Astrocyte (in vitro differentiated cells and primary cell): Measurements from ENCODE around the gene GMFB. TPM values are rescaled to one million over a fixed set of nuclear protein-coding genes. Genes with fewer than 3 reads are reported as not detected.

Experiments
- DNase-seq: peaks from one replicate; pipeline ENCODE4 v3.0.0-alpha.2; 2010; ENCODE audit warnings: low read depth
- FAIRE-seq: peaks from 2 replicates; lab custom pipeline; 2011; peaks lifted over from hg19 to GRCh38; lab: Jason Lieb, UNC
- H2AFZ ChIP-seq: 2 replicates; pipeline ENCODE4 v1.6.0; 2012; ENCODE audit warnings: low read depth, low read length, inconsistent platforms
- H3K27ac ChIP-seq: 2 replicates; pipeline ENCODE4 v1.5.1; 2011; ENCODE audit warnings: low read depth, low read length, inconsistent platforms
- H3K27me3 ChIP-seq: 2 replicates; pipeline ENCODE4 v1.6.0; 2011; ENCODE audit warnings: low read length, inconsistent platforms; ENCODE audit not compliant: insufficient read depth
- H3K36me3 ChIP-seq: 2 replicates; pipeline ENCODE4 v1.5.1; 2011; ENCODE audit warnings: low read length, inconsistent platforms; ENCODE audit not compliant: insufficient read depth
- H3K4me1 ChIP-seq: 2 replicates; pipeline ENCODE4 v1.5.1; 2011; ENCODE audit warnings: low read length, inconsistent platforms; ENCODE audit not compliant: insufficient read depth
- H3K4me2 ChIP-seq: 2 replicates; pipeline ENCODE4 v1.6.0; 2012; ENCODE audit warnings: low read length, inconsistent platforms
- H3K4me3 ChIP-seq: 2 replicates; pipeline ENCODE4 v1.5.1; 2011; ENCODE audit warnings: low read depth, mild to moderate bottlenecking, low read length, inconsistent platforms; ENCODE audit not compliant: insufficient read depth
- H3K79me2 ChIP-seq: 2 replicates; pipeline ENCODE4 v1.6.0; 2012; ENCODE audit warnings: mild to moderate bottlenecking, low read length, inconsistent platforms; ENCODE audit not compliant: insufficient read depth
- H3K9ac ChIP-seq: 2 replicates; pipeline ENCODE4 v1.6.0; 2012; ENCODE audit warnings: mild to moderate bottlenecking, low read length, inconsistent platforms
- H3K9me3 ChIP-seq: 2 replicates; pipeline ENCODE4 v1.5.1; 2012; ENCODE audit warnings: low read depth, mild to moderate bottlenecking, low read length, inconsistent platforms; ENCODE audit not compliant: insufficient read depth
- H4K20me1 ChIP-seq: 2 replicates; pipeline ENCODE4 v1.6.0; 2012; ENCODE audit warnings: low read length, inconsistent platforms; ENCODE audit not compliant: insufficient read depth
- H3K27ac Mint-ChIP-seq: one replicate; pipeline ENCODE4 v1.8.0; 2021; ENCODE audit warnings: mild to moderate bottlenecking, mixed read lengths; ENCODE audit not compliant: unreplicated experiment
- H3K27me3 Mint-ChIP-seq: one replicate; pipeline ENCODE4 v1.8.0; 2021; ENCODE audit warnings: low read depth, mixed read lengths; ENCODE audit not compliant: unreplicated experiment
- H3K36me3 Mint-ChIP-seq: one replicate; pipeline ENCODE4 v1.8.0; 2021; ENCODE audit warnings: low read depth, mixed read lengths; ENCODE audit not compliant: unreplicated experiment
- H3K4me1 Mint-ChIP-seq: one replicate; pipeline ENCODE4 v1.8.0; 2021; ENCODE audit warnings: low read depth, mixed read lengths; ENCODE audit not compliant: unreplicated experiment
- H3K4me3 Mint-ChIP-seq: one replicate; pipeline ENCODE4 v1.8.0; 2021; ENCODE audit warnings: mild to moderate bottlenecking, moderate library complexity, mixed read lengths; ENCODE audit not compliant: unreplicated experiment
- H3K9me3 Mint-ChIP-seq: one replicate; pipeline ENCODE4 v1.8.0; 2021; ENCODE audit warnings: mild to moderate bottlenecking, mixed read lengths; ENCODE audit not compliant: unreplicated experiment
- EZH2 ChIP-seq: IDR thresholded peaks from 2 replicates; pipeline ENCODE4 v1.6.1; 2012; ENCODE audit warnings: mild to moderate bottlenecking, low read length, inconsistent platforms; ENCODE audit not compliant: insufficient read depth
- total RNA-seq: library from RNA; stranded (reverse); gene quantifications from 2 replicates; pipeline ENCODE4 v1.2.1, GENCODE V29; 2021
- TF ChIP-seq, protein P1 (sequence below): IDR thresholded peaks from 2 replicates; pipeline ENCODE4 v1.5.1; 2011; ENCODE audit warnings: low read depth, mild to moderate bottlenecking, inconsistent platforms, low read length, moderate library complexity; ENCODE audit not compliant: insufficient read depth

GMFB gene
- total RNA-seq, 1 donor from 2014 or later: 73.4 TPM

- TF ChIP-seq EZH2: no peak
- TF ChIP-seq, protein P1, sequence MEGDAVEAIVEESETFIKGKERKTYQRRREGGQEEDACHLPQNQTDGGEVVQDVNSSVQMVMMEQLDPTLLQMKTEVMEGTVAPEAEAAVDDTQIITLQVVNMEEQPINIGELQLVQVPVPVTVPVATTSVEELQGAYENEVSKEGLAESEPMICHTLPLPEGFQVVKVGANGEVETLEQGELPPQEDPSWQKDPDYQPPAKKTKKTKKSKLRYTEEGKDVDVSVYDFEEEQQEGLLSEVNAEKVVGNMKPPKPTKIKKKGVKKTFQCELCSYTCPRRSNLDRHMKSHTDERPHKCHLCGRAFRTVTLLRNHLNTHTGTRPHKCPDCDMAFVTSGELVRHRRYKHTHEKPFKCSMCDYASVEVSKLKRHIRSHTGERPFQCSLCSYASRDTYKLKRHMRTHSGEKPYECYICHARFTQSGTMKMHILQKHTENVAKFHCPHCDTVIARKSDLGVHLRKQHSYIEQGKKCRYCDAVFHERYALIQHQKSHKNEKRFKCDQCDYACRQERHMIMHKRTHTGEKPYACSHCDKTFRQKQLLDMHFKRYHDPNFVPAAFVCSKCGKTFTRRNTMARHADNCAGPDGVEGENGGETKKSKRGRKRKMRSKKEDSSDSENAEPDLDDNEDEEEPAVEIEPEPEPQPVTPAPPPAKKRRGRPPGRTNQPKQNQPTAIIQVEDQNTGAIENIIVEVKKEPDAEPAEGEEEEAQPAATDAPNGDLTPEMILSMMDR: no peak
- Mint-ChIP-seq H3K27me3 (no peaks in the 10 kb centered on the region), H3K4me3 (no peak overlapping the region), H3K27ac (no peak overlapping the region), H3K9me3 (no peaks in the 10 kb centered on the region), H3K4me1 (peaks cover 30% of the 10 kb centered on the region), H3K36me3 (peaks cover 6% of the 10 kb centered on the region)
- no peaks in the 10 kb centered on the region for H3K27me3 ChIP-seq
- no peak overlapping the region for H2AFZ ChIP-seq
- peak overlapping the region; percentile 46 for H3K4me2 ChIP-seq
- peaks cover 100% of the 10 kb centered on the region for H3K79me2 ChIP-seq
- H3K4me3 ChIP-seq: no peak overlapping the region
- peaks cover 21% of the 10 kb centered on the region for H3K4me1 ChIP-seq
- peak overlapping the region; percentile 15 for H3K9ac ChIP-seq
- FAIRE-seq (peak; percentile 71), DNase-seq (peak; percentile 89)
- peak overlapping the region; percentile 70 for H3K27ac ChIP-seq
- H4K20me1 ChIP-seq: peaks cover 85% of the 10 kb centered on the region
- no peaks in the 10 kb centered on the region for H3K9me3 ChIP-seq
- peaks cover 3% of the 10 kb centered on the region for H3K36me3 ChIP-seq
Measured at GRCh38 chr14:54435500-54435981, 53.2 kb downstream of the GMFB start.

GRCh38 chr14:54428527-54428926, 60.3 kb downstream of the GMFB start:
- peaks cover 9% of the 10 kb centered on the region for H3K36me3 Mint-ChIP-seq
- no peak overlapping the region for H3K4me3 ChIP-seq
- H3K4me2 ChIP-seq: no peak overlapping the region
- peaks cover 3% of the 10 kb centered on the region for H3K4me1 Mint-ChIP-seq
- no peaks in the 10 kb centered on the region for H3K9me3 ChIP-seq
- H2AFZ ChIP-seq: no peak overlapping the region
- H3K9ac ChIP-seq: no peak overlapping the region
- peaks cover 38% of the 10 kb centered on the region for H3K79me2 ChIP-seq
- no peaks in the 10 kb centered on the region for H3K27me3 Mint-ChIP-seq
- no peaks in the 10 kb centered on the region for H3K27me3 ChIP-seq
- TF ChIP-seq EZH2: no peak
- TF ChIP-seq, protein P1: no peak
- H3K27ac ChIP-seq: no peak overlapping the region
- no peak overlapping the region for H3K4me3 Mint-ChIP-seq
- no peak overlapping the region for H3K27ac Mint-ChIP-seq
- H3K4me1 ChIP-seq: no peaks in the 10 kb centered on the region
- H3K36me3 ChIP-seq: peaks cover 41% of the 10 kb centered on the region
- H4K20me1 ChIP-seq: peaks cover 34% of the 10 kb centered on the region
- no peaks in the 10 kb centered on the region for H3K9me3 Mint-ChIP-seq
- FAIRE-seq: no peak
- no peak for DNase-seq

DNA sequence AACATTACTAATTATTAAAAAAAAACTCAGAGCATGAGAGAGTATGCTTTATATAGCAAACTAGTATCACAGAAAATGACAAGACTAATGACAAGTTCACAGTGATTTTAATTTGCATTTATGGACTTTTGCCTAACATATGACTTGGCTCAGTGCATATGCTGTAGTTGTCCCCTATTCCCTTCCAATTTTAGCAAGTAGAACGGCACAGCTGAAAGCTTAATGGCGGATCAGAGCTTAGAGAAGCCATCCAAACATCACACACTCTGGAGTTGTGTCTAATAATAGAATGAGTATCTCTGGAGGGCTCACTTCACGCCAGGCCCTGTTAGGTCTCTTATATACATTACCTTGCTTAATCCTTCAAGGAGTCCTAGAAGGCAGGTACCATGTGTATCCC, 60.9 kb downstream of the GMFB start:
- FAIRE-seq: no peak
- Mint-ChIP-seq H3K27ac (no peak overlapping the region), H3K4me1 (no peaks in the 10 kb centered on the region), H3K9me3 (no peaks in the 10 kb centered on the region), H3K27me3 (no peaks in the 10 kb centered on the region), H3K4me3 (no peak overlapping the region), H3K36me3 (peaks cover 9% of the 10 kb centered on the region)
- TF ChIP-seq, protein P1: no peak
- TF ChIP-seq EZH2: no peak
- H3K27me3 ChIP-seq: no peaks in the 10 kb centered on the region
- H3K9me3 ChIP-seq: no peaks in the 10 kb centered on the region
- H3K36me3 ChIP-seq: peaks cover 41% of the 10 kb centered on the region
- peaks cover 27% of the 10 kb centered on the region for H4K20me1 ChIP-seq
- H3K79me2 ChIP-seq: peaks cover 31% of the 10 kb centered on the region
- no peak overlapping the region for H3K4me2 ChIP-seq
- no peaks in the 10 kb centered on the region for H3K4me1 ChIP-seq
- no peak for DNase-seq
- H3K27ac ChIP-seq: no peak overlapping the region
- H2AFZ ChIP-seq: no peak overlapping the region
- H3K9ac ChIP-seq: no peak overlapping the region
- no peak overlapping the region for H3K4me3 ChIP-seq
